NCI-H748 (cell line): ENCODE data around the gene COMT.
A peak's percentile ranks its signal among the peaks of the same experiment; 100 is the strongest.

Experiments used
- DNase-seq: peaks from one replicate; lab custom pipeline; 2025; ENCODE audit not compliant: unreplicated experiment; lab: John Stamatoyannopoulos, UW

The COMT gene

GRCh38 chr22:19981171-19981960 lies 39.8 kb downstream of the COMT start:
- DNase-seq: no peak

GRCh38 chr22:19981961-19982920 lies 40.7 kb downstream of the COMT start:
- no peak for DNase-seq

- DNase-seq: no peak
These were observed 41.5 kb downstream of the COMT start for GRCh38 chr22:19982991-19983578.

GRCh38 chr22:19983741-19984140 lies 42.2 kb downstream of the COMT start:
- DNase-seq: no peak

GRCh38 chr22:19984201-19984753 lies 42.7 kb downstream of the COMT start:
- DNase-seq: no peak

GRCh38 chr22:19984851-19985811 lies 43.6 kb downstream of the COMT start:
- no peak for DNase-seq

GRCh38 chr22:19986011-19986409 lies 44.4 kb downstream of the COMT start:
- DNase-seq: peak; percentile 6

GRCh38 chr22:19986410-19987341 lies 45.1 kb downstream of the COMT start:
- peak; percentile 71 for DNase-seq

GRCh38 chr22:19987394-19988306 lies 46.1 kb downstream of the COMT start:
- DNase-seq: peak; percentile 25

GRCh38 chr22:19988331-19988808 lies 46.8 kb downstream of the COMT start:
- no peak for DNase-seq

- no peak for DNase-seq
These were observed 47.6 kb downstream of the COMT start for GRCh38 chr22:19988965-19989724.

GRCh38 chr22:19989725-19990067 lies 48.1 kb downstream of the COMT start:
- DNase-seq: no peak

- no peak for DNase-seq
These were observed 48.6 kb downstream of the COMT start for GRCh38 chr22:19990188-19990587.

GRCh38 chr22:19990609-19991394 lies 49.2 kb downstream of the COMT start:
- DNase-seq: no peak

GRCh38 chr22:19991395-19991644 lies 49.7 kb downstream of the COMT start:
- no peak for DNase-seq

- DNase-seq: no peak
These were observed 50.3 kb downstream of the COMT start for GRCh38 chr22:19991645-19992451.
